ENCODE measurements around the gene CAST.
A peak's percentile ranks its signal among the peaks of the same experiment; 100 is the strongest.

The CAST gene

DNA sequence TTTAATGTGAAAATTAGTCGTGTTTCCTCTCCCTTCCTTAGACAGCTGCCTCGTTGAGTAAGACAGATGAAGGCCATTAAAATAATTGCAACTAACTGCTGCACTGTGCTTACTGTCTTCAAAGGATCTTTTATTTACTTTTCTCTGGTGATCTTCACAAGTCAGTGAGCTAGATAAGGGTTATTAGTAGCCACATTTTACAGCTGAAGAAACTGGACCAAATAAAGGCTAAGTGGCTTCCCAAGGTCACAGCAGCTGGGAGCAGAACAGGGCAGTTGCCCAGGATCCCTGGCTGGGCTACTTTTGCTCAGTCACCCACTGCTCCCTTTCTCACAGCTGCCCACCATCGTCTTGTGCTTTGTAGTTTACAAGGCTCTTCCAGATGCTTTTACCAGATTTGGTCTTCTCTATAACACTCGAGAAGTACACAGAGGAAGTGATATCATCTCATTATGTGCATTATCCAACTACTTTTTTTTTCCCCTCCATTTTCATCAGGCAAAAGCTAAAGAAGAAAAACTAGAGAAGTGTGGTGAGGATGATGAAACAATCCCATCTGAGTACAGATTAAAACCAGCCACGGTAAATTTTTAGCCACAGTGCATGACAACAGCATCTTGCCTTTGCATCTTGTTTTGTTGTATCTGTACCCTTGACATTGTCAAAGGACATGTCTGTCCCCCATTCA is 83.8 kb downstream of the CAST start (continued):
- TF ChIP-seq, protein P1, sequence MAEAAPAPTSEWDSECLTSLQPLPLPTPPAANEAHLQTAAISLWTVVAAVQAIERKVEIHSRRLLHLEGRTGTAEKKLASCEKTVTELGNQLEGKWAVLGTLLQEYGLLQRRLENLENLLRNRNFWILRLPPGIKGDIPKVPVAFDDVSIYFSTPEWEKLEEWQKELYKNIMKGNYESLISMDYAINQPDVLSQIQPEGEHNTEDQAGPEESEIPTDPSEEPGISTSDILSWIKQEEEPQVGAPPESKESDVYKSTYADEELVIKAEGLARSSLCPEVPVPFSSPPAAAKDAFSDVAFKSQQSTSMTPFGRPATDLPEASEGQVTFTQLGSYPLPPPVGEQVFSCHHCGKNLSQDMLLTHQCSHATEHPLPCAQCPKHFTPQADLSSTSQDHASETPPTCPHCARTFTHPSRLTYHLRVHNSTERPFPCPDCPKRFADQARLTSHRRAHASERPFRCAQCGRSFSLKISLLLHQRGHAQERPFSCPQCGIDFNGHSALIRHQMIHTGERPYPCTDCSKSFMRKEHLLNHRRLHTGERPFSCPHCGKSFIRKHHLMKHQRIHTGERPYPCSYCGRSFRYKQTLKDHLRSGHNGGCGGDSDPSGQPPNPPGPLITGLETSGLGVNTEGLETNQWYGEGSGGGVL (tag by site-specific recombination; IDR thresholded peaks at IDR 0.05) = peak; percentile 57
- TF ChIP-seq ZNF791 (tag by site-specific recombination; IDR thresholded peaks at IDR 0.05) = no peak
- peak; percentile 54; the same call in 1 of the 2 replicates for TF ChIP-seq ZNF596 (tag by site-specific recombination; IDR thresholded peaks at IDR 0.05)
- TF ChIP-seq ZNF48 (tag by site-specific recombination; IDR thresholded peaks at IDR 0.05) = no peak
- TF ChIP-seq, protein P2, sequence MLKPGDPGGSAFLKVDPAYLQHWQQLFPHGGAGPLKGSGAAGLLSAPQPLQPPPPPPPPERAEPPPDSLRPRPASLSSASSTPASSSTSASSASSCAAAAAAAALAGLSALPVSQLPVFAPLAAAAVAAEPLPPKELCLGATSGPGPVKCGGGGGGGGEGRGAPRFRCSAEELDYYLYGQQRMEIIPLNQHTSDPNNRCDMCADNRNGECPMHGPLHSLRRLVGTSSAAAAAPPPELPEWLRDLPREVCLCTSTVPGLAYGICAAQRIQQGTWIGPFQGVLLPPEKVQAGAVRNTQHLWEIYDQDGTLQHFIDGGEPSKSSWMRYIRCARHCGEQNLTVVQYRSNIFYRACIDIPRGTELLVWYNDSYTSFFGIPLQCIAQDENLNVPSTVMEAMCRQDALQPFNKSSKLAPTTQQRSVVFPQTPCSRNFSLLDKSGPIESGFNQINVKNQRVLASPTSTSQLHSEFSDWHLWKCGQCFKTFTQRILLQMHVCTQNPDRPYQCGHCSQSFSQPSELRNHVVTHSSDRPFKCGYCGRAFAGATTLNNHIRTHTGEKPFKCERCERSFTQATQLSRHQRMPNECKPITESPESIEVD (tag by site-specific recombination; IDR thresholded peaks at IDR 0.05) = peak; percentile 96
- TF ChIP-seq GLIS1 (tag by site-specific recombination; IDR thresholded peaks at IDR 0.05) = peak; percentile 71
- peak; percentile 4; the same call in 1 of the 2 replicates for TF ChIP-seq PRDM1 (tag by site-specific recombination; IDR thresholded peaks at IDR 0.05)
- peak; percentile 99 for TF ChIP-seq ZNF843 (tag by site-specific recombination; IDR thresholded peaks at IDR 0.05)
- TF ChIP-seq, protein P3, sequence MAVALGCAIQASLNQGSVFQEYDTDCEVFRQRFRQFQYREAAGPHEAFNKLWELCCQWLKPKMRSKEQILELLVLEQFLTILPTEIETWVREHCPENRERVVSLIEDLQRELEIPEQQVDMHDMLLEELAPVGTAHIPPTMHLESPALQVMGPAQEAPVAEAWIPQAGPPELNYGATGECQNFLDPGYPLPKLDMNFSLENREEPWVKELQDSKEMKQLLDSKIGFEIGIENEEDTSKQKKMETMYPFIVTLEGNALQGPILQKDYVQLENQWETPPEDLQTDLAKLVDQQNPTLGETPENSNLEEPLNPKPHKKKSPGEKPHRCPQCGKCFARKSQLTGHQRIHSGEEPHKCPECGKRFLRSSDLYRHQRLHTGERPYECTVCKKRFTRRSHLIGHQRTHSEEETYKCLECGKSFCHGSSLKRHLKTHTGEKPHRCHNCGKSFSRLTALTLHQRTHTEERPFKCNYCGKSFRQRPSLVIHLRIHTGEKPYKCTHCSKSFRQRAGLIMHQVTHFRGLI (tag by site-specific recombination; IDR thresholded peaks at IDR 0.05) = no peak; the same call in 1 of the 2 replicates
- TF ChIP-seq ZNF701 (tag by site-specific recombination; IDR thresholded peaks at IDR 0.05) = no peak
- TF ChIP-seq ZSCAN30 (tag by site-specific recombination; IDR thresholded peaks at IDR 0.05) = peak; percentile 94
- 0 out of 2 replicates have a peak, but pooled peaks have one; percentile 9 for TF ChIP-seq ZBTB1 (tag by site-specific recombination; IDR thresholded peaks at IDR 0.05)
- TF ChIP-seq GLIS2 (tag by site-specific recombination; IDR thresholded peaks at IDR 0.05) = peak; percentile 42
- TF ChIP-seq ZNF707 (tag by site-specific recombination; IDR thresholded peaks at IDR 0.05) = no peak
- peak; percentile 100 for TF ChIP-seq OSR2 (tag by site-specific recombination; IDR thresholded peaks at IDR 0.05)
- TF ChIP-seq ZNF354C (tag by site-specific recombination; IDR thresholded peaks at IDR 0.05; ENCODE audit: borderline replicate concordance, low read depth) = no peak
- TF ChIP-seq, protein P4, sequence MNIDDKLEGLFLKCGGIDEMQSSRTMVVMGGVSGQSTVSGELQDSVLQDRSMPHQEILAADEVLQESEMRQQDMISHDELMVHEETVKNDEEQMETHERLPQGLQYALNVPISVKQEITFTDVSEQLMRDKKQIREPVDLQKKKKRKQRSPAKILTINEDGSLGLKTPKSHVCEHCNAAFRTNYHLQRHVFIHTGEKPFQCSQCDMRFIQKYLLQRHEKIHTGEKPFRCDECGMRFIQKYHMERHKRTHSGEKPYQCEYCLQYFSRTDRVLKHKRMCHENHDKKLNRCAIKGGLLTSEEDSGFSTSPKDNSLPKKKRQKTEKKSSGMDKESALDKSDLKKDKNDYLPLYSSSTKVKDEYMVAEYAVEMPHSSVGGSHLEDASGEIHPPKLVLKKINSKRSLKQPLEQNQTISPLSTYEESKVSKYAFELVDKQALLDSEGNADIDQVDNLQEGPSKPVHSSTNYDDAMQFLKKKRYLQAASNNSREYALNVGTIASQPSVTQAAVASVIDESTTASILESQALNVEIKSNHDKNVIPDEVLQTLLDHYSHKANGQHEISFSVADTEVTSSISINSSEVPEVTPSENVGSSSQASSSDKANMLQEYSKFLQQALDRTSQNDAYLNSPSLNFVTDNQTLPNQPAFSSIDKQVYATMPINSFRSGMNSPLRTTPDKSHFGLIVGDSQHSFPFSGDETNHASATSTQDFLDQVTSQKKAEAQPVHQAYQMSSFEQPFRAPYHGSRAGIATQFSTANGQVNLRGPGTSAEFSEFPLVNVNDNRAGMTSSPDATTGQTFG (tag by site-specific recombination; IDR thresholded peaks at IDR 0.05; ENCODE audit: borderline replicate concordance) = no peak
- TF ChIP-seq TRIM28 (IDR thresholded peaks at IDR 0.05; ENCODE audit: borderline replicate concordance, low read length) = peak; percentile 87
- peak; percentile 77; the same call in 1 of the 2 replicates for TF ChIP-seq ZNF184 (tag by site-specific recombination; IDR thresholded peaks at IDR 0.05)
- TF ChIP-seq ZNF658 (tag by site-specific recombination; IDR thresholded peaks at IDR 0.05) = no peak
- no peak for TF ChIP-seq ZNF23 (tag by site-specific recombination; IDR thresholded peaks at IDR 0.05; ENCODE audit: borderline replicate concordance)
- peak; percentile 92; the same call in 1 of the 2 replicates for TF ChIP-seq ZNF391 (tag by site-specific recombination; IDR thresholded peaks at IDR 0.05; ENCODE audit: borderline replicate concordance, low read depth)
- TF ChIP-seq, protein P5, sequence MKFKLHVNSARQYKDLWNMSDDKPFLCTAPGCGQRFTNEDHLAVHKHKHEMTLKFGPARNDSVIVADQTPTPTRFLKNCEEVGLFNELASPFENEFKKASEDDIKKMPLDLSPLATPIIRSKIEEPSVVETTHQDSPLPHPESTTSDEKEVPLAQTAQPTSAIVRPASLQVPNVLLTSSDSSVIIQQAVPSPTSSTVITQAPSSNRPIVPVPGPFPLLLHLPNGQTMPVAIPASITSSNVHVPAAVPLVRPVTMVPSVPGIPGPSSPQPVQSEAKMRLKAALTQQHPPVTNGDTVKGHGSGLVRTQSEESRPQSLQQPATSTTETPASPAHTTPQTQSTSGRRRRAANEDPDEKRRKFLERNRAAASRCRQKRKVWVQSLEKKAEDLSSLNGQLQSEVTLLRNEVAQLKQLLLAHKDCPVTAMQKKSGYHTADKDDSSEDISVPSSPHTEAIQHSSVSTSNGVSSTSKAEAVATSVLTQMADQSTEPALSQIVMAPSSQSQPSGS (tag by site-specific recombination; IDR thresholded peaks at IDR 0.05; ENCODE audit: low read depth) = 0 out of 2 replicates have a peak, but pooled peaks have one; percentile 36
- TF ChIP-seq ZNF76 (tag by site-specific recombination; IDR thresholded peaks at IDR 0.05; ENCODE audit: borderline replicate concordance, low read depth) = peak; percentile 73; the same call in 1 of the 2 replicates
- TF ChIP-seq, protein P6, sequence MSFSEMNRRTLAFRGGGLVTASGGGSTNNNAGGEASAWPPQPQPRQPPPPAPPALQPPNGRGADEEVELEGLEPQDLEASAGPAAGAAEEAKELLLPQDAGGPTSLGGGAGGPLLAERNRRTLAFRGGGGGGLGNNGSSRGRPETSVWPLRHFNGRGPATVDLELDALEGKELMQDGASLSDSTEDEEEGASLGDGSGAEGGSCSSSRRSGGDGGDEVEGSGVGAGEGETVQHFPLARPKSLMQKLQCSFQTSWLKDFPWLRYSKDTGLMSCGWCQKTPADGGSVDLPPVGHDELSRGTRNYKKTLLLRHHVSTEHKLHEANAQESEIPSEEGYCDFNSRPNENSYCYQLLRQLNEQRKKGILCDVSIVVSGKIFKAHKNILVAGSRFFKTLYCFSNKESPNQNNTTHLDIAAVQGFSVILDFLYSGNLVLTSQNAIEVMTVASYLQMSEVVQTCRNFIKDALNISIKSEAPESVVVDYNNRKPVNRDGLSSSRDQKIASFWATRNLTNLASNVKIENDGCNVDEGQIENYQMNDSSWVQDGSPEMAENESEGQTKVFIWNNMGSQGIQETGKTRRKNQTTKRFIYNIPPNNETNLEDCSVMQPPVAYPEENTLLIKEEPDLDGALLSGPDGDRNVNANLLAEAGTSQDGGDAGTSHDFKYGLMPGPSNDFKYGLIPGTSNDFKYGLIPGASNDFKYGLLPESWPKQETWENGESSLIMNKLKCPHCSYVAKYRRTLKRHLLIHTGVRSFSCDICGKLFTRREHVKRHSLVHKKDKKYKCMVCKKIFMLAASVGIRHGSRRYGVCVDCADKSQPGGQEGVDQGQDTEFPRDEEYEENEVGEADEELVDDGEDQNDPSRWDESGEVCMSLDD (tag by site-specific recombination; IDR thresholded peaks at IDR 0.05) = no peak
- no peak for TF ChIP-seq ZNF169 (tag by site-specific recombination; IDR thresholded peaks at IDR 0.05)

All from HEK293 (cell line).